Keratinocyte (primary cell): ENCODE measurements around the gene FBXO47. TPM values are rescaled to one million over a fixed set of nuclear protein-coding genes. Genes with fewer than 3 reads are reported as not detected.
"Not testable (repeated sequence)": the region's sequence is repeated elsewhere in the genome, so short reads cannot be mapped to it uniquely, and the experiment has no call there.

Source experiments
- DNase-seq: peaks from one replicate; pipeline ENCODE4 v3.0.0-alpha.2; 2011; ENCODE audit warnings: low read depth, missing footprints, low spot score
- FAIRE-seq: peaks from 2 replicates; lab custom pipeline; 2011; peaks lifted over from hg19 to GRCh38; lab: Jason Lieb, UNC
- H2AFZ ChIP-seq: 2 replicates; pipeline ENCODE4 v1.6.0; 2012; ENCODE audit warnings: low read length, control low read depth, inconsistent platforms; ENCODE audit not compliant: control insufficient read depth
- H3K27ac ChIP-seq: 2 replicates; pipeline ENCODE4 v1.5.1; 2011; ENCODE audit warnings: low read length; ENCODE audit not compliant: control insufficient read depth, insufficient read depth
- H3K27me3 ChIP-seq: 3 replicates; pipeline ENCODE4 v1.6.0; 2011; ENCODE audit warnings: low read length; ENCODE audit not compliant: control insufficient read depth, insufficient read depth; ENCODE audit errors: extremely low read depth
- H3K36me3 ChIP-seq, 2 experiments: 2 replicates in 1 of 2; 3 replicates in 1 of 2; pipeline ENCODE4 v1.5.1; 2011; ENCODE audit warnings: low read length in 2 of 2, mild to moderate bottlenecking in 1 of 2; ENCODE audit not compliant: control insufficient read depth in 2 of 2, insufficient read depth in 2 of 2; ENCODE audit errors: extremely low read depth in 1 of 2
- H3K4me1 ChIP-seq: 3 replicates; pipeline ENCODE4 v1.5.1; 2011; ENCODE audit warnings: low read length; ENCODE audit not compliant: control insufficient read depth, insufficient read depth; ENCODE audit errors: extremely low read depth
- H3K4me2 ChIP-seq: 3 replicates; pipeline ENCODE4 v1.6.0; 2011; ENCODE audit warnings: low read depth, low read length; ENCODE audit not compliant: control insufficient read depth, insufficient read depth; ENCODE audit errors: extremely low read depth
- H3K4me3 ChIP-seq, 3 experiments: fragments of 200-600 bp in 1 of 3; sonication (generic) in 1 of 3; 2 replicates in 2 of 3; 3 replicates in 1 of 3; pipeline ENCODE4 v1.5.1; 2011 to 2016; ENCODE audit warnings: low read length in 3 of 3, mild to moderate bottlenecking in 3 of 3, control low read depth in 2 of 3, inconsistent platforms in 1 of 3, low read depth in 1 of 3, mixed read lengths in 1 of 3, mixed run types in 1 of 3, moderate library complexity in 1 of 3; ENCODE audit not compliant: control insufficient read depth in 2 of 3, insufficient read depth in 2 of 3; ENCODE audit errors: extremely low read depth in 1 of 3
- H3K79me2 ChIP-seq: 2 replicates; pipeline ENCODE4 v1.6.0; 2012; ENCODE audit warnings: low read length; ENCODE audit not compliant: control insufficient read depth, insufficient read depth
- H3K9ac ChIP-seq: 3 replicates; pipeline ENCODE4 v1.6.0; 2011; ENCODE audit warnings: low read length; ENCODE audit not compliant: control insufficient read depth, insufficient read depth; ENCODE audit errors: extremely low read depth
- H3K9me1 ChIP-seq: 3 replicates; pipeline ENCODE4 v1.6.0; 2011; ENCODE audit warnings: low read length; ENCODE audit not compliant: control insufficient read depth, insufficient read depth; ENCODE audit errors: extremely low read depth
- H3K9me3 ChIP-seq: 2 replicates; pipeline ENCODE4 v1.5.1; 2012; ENCODE audit warnings: low read depth, low read length; ENCODE audit not compliant: control insufficient read depth
- H4K20me1 ChIP-seq: 3 replicates; pipeline ENCODE4 v1.6.0; 2011; ENCODE audit warnings: low read length; ENCODE audit not compliant: control insufficient read depth, insufficient read depth; ENCODE audit errors: extremely low read depth
- EZH2 ChIP-seq: IDR thresholded peaks from one replicate; pipeline ENCODE4 v1.6.1; 2012; ENCODE audit warnings: inconsistent platforms, mild to moderate bottlenecking, low read length, moderate library complexity
- dilution Hi-C: fragments of 300-500 bp; cut with MboI; formaldehyde crosslinking; loops from one replicate; pipeline ENCODE4 v1.7.0; 2020; ENCODE audit warnings: low sequenced_read_pairs; ENCODE audit not compliant: extremely low pct_ligation_motif_present
- polyA plus RNA-seq, 5 experiments: library from polyadenylated mRNA; depleted of rRNA in 3 of 5; stranded (reverse) in 3 of 5; stranded (forward) in 1 of 5; unstranded in 1 of 5; fragments of >200 nt; gene quantifications; 1 replicate in 1 of 5; 2 replicates in 3 of 5; 3 replicates in 1 of 5; pipeline versions ENCODE4 v1.2.1 to v1.2.3, GENCODE V29; 2011 to 2012; ENCODE audit warnings: missing spikeins in 2 of 5, low read depth in 1 of 5, low replicate concordance in 1 of 5
- TF ChIP-seq, protein P1 (sequence below), 3 experiments: IDR thresholded peaks in 1 of 3; conservative IDR thresholded peaks in 1 of 3; optimal IDR thresholded peaks in 1 of 3; 2 replicates in 2 of 3; 3 replicates in 1 of 3; pipeline versions ENCODE3 to v1.5.1; 2011; ENCODE audit warnings: low read length in 3 of 3, mild to moderate bottlenecking in 3 of 3, moderate library complexity in 2 of 3, control low read depth in 1 of 3, inconsistent platforms in 1 of 3; ENCODE audit not compliant: insufficient read depth in 2 of 3; ENCODE audit errors: extremely low read depth in 1 of 3

The FBXO47 gene
- polyA plus RNA-seq, 1 donor (not counting 4 experiments of a cell fraction or from before 2014, with no cell fraction given): not detected

- Histone ChIP-seq H3K36me3 (peaks cover 42 to 43% of the 10 kb centered on the region in 2 experiments), H3K27ac (no peak overlapping the region), H2AFZ (no peak overlapping the region), H3K79me2 (peaks cover 30% of the 10 kb centered on the region), H3K27me3 (no peaks in the 10 kb centered on the region), H3K9me3 (no peaks in the 10 kb centered on the region), H3K4me3 (no peak overlapping the region), H3K9me1 (no peaks in the 10 kb centered on the region), H4K20me1 (peaks cover 8% of the 10 kb centered on the region), H3K4me2 (no peak overlapping the region), H3K4me1 (peaks cover 19% of the 10 kb centered on the region), H3K9ac (no peak overlapping the region)
- TF ChIP-seq, protein P1, sequence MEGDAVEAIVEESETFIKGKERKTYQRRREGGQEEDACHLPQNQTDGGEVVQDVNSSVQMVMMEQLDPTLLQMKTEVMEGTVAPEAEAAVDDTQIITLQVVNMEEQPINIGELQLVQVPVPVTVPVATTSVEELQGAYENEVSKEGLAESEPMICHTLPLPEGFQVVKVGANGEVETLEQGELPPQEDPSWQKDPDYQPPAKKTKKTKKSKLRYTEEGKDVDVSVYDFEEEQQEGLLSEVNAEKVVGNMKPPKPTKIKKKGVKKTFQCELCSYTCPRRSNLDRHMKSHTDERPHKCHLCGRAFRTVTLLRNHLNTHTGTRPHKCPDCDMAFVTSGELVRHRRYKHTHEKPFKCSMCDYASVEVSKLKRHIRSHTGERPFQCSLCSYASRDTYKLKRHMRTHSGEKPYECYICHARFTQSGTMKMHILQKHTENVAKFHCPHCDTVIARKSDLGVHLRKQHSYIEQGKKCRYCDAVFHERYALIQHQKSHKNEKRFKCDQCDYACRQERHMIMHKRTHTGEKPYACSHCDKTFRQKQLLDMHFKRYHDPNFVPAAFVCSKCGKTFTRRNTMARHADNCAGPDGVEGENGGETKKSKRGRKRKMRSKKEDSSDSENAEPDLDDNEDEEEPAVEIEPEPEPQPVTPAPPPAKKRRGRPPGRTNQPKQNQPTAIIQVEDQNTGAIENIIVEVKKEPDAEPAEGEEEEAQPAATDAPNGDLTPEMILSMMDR (optimal IDR thresholded peaks at IDR 0.05 in 1 of 3, IDR thresholded peaks at IDR 0.05 in 1 of 3, conservative IDR thresholded peaks at IDR 0.05 in 1 of 3; ENCODE audit: extremely low read depth in 1 of 3, insufficient read depth in 2 of 3, low read length in 3 of 3): no peak
- TF ChIP-seq EZH2: no peak
- no peak for FAIRE-seq
- DNase-seq: no peak
- dilution Hi-C loops: no loop called here
Measured at GRCh38 chr17:38912221-38912813, 54.9 kb downstream of the FBXO47 start.

GRCh38 chr17:38911731-38912081, 55.5 kb downstream of the FBXO47 start:
- Histone ChIP-seq H3K79me2 (peaks cover 36% of the 10 kb centered on the region), H3K36me3 (peaks cover 37 to 39% of the 10 kb centered on the region in 2 experiments), H3K4me1 (peaks cover 23% of the 10 kb centered on the region)
- dilution Hi-C loops, H3K9ac ChIP-seq, H3K4me2 ChIP-seq, H3K4me3 ChIP-seq, FAIRE-seq, H3K27ac ChIP-seq, H2AFZ ChIP-seq, DNase-seq, H3K27me3 ChIP-seq, H3K9me1 ChIP-seq, H3K9me3 ChIP-seq, H4K20me1 ChIP-seq: not testable (repeated sequence)
